Stomach (tissue), 9 donors: ENCODE data around the gene NHLRC1. TPM values are rescaled to one million over a fixed set of nuclear protein-coding genes. Genes with fewer than 3 reads are reported as not detected.

ENCODE experiments used
- DNase-seq, 2 donors: peaks; one replicate each; pipeline versions ENCODE4 v3.0.0 to v3.0.0-alpha.2; 2013 to 2019
- H3K27ac ChIP-seq, 5 donors: fragments of 200-600 bp in 4 of 5; sonication (generic) in 4 of 5; one replicate each; pipeline ENCODE4 v1.5.1; 2013 to 2019; ENCODE audit warnings: mild to moderate bottlenecking in 1 of 5, moderate library complexity in 1 of 5
- H3K27me3 ChIP-seq, 3 donors: fragments of 200-600 bp; sonication (generic); one replicate each; pipeline ENCODE4 v1.5.1; 2017 to 2019; ENCODE audit warnings: mixed run types in 1 of 3
- H3K36me3 ChIP-seq, 4 donors: fragments of 200-600 bp; sonication (generic); 1 replicate in 3 of 4; 2 replicates in 1 of 4; pipeline ENCODE4 v1.5.1; 2016 to 2019
- H3K4me1 ChIP-seq, 4 donors: fragments of 200-600 bp; sonication (generic); one replicate each; pipeline ENCODE4 v1.5.1; 2016 to 2019
- H3K4me3 ChIP-seq, 4 donors: fragments of 200-600 bp; sonication (generic) in 3 of 4; one replicate each; pipeline ENCODE4 v1.5.1; 2016 to 2019; ENCODE audit warnings: mild to moderate bottlenecking in 1 of 4
- H3K9me3 ChIP-seq, 4 donors: fragments of 200-600 bp; sonication (generic); one replicate each; pipeline ENCODE4 v1.5.1; 2016 to 2019
- EP300 ChIP-seq: sonication (generic); formaldehyde crosslinking; IDR thresholded peaks from one replicate; pipeline ENCODE4 v1.6.1; 2017; ENCODE audit warnings: antibody characterized with exemption
- POLR2A ChIP-seq, 4 donors: fragments of 450-650 bp; IDR thresholded peaks; one replicate each; pipeline ENCODE4 v1.6.1; 2016; ENCODE audit warnings: antibody characterized with exemption in 4 of 4, control low read depth in 2 of 4, mild to moderate bottlenecking in 1 of 4, moderate library complexity in 1 of 4
- POLR2AphosphoS5 ChIP-seq, 3 donors: sonication (generic); formaldehyde crosslinking; IDR thresholded peaks; one replicate each; pipeline ENCODE4 v1.6.1; 2016; ENCODE audit warnings: antibody characterized with exemption in 3 of 3
- WGBS, 5 donors: extraction: QIAGEN DNeasy Blood & Tissue Kit in 3 of 5; methylation state at CpG; one replicate each; pipeline versions ENCODE4 v1.1.5 to v1.1.7; 2013 to 2018; 5-methylcytosine and 5-hydroxymethylcytosine counted together
- intact Hi-C: fragments of 100-400 bp; cut with DNase I; formaldehyde crosslinking; loops from one replicate; pipeline ENCODE4 v1.15.1; 2023; ENCODE audit warnings: low total_unique reads
- polyA plus RNA-seq, 3 donors: library from polyadenylated mRNA; stranded (reverse); fragments of 200-250 nt; gene quantifications; one replicate each; pipeline ENCODE4 v1.2.3, GENCODE V29; 2013
- total RNA-seq, 5 donors: library from RNA; depleted of rRNA; stranded (reverse); fragments of >200 nt; gene quantifications; one replicate each; pipeline versions ENCODE4 v1.1.0 to v1.2.3, GENCODE V29; 2014 to 2016
- TF ChIP-seq, protein P1 (sequence below), 7 experiments: fragments of 450-650 bp in 4 of 7; fragments of 200-600 bp in 3 of 7; sonication (generic) in 3 of 7; IDR thresholded peaks; one replicate each; pipeline ENCODE4 v1.5.1; 2016 to 2019; ENCODE audit warnings: antibody characterized with exemption in 7 of 7, control low read depth in 2 of 7, mild to moderate bottlenecking in 1 of 7
- donor health status: healthy with polysubstance abuse.
- donor health status: Bipolar disorder and iron deficiency.
- donor health status: healthy.

The NHLRC1 gene
- total and polyA plus RNA-seq, 8 donors = 0.50 to 1.8 (median 1.1) TPM; not detected in 3

- DNase-seq = no peak
- 66 to 81% (median 77%) methylated on average over 1 of the region's 1 CpG for WGBS, 5 donors
- TF ChIP-seq, protein P1, sequence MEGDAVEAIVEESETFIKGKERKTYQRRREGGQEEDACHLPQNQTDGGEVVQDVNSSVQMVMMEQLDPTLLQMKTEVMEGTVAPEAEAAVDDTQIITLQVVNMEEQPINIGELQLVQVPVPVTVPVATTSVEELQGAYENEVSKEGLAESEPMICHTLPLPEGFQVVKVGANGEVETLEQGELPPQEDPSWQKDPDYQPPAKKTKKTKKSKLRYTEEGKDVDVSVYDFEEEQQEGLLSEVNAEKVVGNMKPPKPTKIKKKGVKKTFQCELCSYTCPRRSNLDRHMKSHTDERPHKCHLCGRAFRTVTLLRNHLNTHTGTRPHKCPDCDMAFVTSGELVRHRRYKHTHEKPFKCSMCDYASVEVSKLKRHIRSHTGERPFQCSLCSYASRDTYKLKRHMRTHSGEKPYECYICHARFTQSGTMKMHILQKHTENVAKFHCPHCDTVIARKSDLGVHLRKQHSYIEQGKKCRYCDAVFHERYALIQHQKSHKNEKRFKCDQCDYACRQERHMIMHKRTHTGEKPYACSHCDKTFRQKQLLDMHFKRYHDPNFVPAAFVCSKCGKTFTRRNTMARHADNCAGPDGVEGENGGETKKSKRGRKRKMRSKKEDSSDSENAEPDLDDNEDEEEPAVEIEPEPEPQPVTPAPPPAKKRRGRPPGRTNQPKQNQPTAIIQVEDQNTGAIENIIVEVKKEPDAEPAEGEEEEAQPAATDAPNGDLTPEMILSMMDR (IDR thresholded peaks at IDR 0.05) = no peak
- TF ChIP-seq EP300 (no peak), POLR2A (IDR thresholded peaks at IDR 0.05) (no peak), POLR2AphosphoS5 (IDR thresholded peaks at IDR 0.05) (no peak)
These were observed 32.1 kb downstream of the NHLRC1 start for GRCh38 chr6:18090349-18090786.

DNA sequence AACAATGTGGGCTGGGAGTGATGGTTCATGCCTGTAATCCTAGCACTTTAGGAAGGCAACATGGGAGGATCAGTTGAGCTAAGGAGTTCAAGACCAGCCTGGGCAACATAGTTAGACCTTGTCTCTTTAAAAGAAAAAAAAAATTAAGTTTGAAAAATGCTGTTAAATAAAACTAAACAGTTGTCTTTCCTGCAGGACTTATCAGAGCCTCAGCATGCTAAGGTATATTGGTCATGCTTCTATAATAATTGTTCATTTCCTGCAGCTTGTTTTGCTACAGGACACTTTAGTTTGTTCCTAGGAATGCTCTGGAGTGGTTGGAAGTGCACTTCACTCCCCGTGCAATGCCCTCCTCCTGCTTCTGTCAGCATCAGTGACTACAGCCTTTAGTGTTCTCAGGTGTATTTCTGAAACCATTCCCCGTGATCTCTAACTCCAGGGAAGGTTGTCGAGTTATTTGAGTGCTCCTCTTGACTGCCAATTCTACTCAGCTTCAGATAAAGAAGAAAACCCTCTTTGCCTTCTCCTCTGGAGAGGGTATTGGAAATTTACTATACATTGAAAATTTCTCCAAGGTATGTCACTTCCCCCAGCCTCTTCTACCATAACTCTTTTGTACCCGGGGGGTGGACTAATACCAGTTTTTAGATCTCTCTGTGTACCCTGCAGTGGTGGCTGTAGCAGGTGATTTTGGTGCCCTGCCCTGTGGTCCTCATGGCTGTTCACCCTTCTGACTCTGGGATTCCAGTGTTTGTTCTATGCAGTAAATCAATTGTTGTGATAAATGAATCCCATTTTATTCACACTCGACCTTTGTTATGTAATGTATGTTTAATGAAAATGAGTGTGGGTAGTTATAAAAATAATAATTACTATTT, 33.8 kb downstream of the NHLRC1 start:
- no peak for TF ChIP-seq POLR2AphosphoS5 (IDR thresholded peaks at IDR 0.05)
- TF ChIP-seq EP300 = no peak
- TF ChIP-seq, protein P1 (IDR thresholded peaks at IDR 0.05) = no peak
- TF ChIP-seq POLR2A (IDR thresholded peaks at IDR 0.05) = no peak
- Histone ChIP-seq H3K4me3 (no peak overlapping the region), H3K27ac (no peak overlapping the region), H3K4me1 (no peaks in the 10 kb centered on the region), H3K9me3 (peaks cover 0 to 15% (median 12%) of the 10 kb centered on the region in 4 donors), H3K27me3 (no peaks in the 10 kb centered on the region), H3K36me3 (no peaks in the 10 kb centered on the region)
- WGBS, 5 donors = 69 to 87% (median 84%) methylated on average over 5 of the region's 5 CpGs
- no peak for DNase-seq
- intact Hi-C loops = no loop called here

More at GRCh38 chr6:18090349-18090786, 32.1 kb downstream of the NHLRC1 start:
- H3K36me3 ChIP-seq = no peaks in the 10 kb centered on the region
- intact Hi-C loops = no loop called here
- H3K27ac ChIP-seq = no peak overlapping the region
- H3K4me3 ChIP-seq = no peak overlapping the region
- peaks cover 0 to 15% (median 12%) of the 10 kb centered on the region in 4 donors for H3K9me3 ChIP-seq
- no peaks in the 10 kb centered on the region for H3K4me1 ChIP-seq
- no peaks in the 10 kb centered on the region for H3K27me3 ChIP-seq

DNA sequence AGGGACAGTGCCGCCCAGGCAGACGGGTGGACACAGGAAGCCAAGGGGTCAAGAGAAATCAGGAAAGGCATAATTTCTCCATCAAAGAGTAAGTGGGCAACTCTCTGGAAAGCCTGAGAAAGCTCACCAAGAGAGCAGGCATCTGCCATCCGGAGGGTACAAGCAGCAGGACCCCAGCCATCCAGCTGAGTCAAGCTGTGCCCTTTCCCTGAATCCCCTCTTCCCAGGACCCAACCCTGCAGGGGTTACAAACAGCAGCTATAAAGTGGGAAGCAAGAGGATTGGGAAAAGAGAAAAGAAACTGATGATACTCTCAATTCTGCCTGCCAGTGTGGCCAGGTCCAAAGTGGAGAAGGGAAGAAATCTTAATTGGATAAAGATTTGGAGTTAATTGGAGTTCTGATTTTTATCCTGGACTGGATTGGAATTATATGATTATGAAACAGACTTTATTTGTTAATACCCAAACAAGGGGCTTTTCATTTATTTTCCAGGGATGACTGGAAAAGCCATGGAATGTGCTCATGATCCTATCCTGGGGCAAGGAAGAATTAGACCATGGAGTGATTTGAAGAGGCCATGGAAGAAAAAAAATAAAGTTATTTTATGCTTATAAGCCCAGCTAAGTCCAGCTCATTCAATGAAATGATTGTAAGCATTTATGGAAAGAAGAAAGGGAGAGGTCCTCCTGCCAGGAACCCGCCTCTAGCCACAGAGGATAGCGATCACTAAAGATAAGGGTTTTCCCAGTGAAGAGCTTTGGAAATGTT, 34.9 kb downstream of the NHLRC1 start:
- Histone ChIP-seq H3K27me3 (no peaks in the 10 kb centered on the region), H3K9me3 (peaks cover 0 to 15% (median 12%) of the 10 kb centered on the region in 4 donors), H3K36me3 (no peaks in the 10 kb centered on the region), H3K4me3 (no peak overlapping the region), H3K4me1 (no peaks in the 10 kb centered on the region), H3K27ac (no peak overlapping the region)
- WGBS, 5 donors = 76 to 87% (median 81%) methylated on average over 5 of the region's 5 CpGs
- intact Hi-C loops = no loop called here
- TF ChIP-seq EP300 (no peak), POLR2A (IDR thresholded peaks at IDR 0.05) (no peak), POLR2AphosphoS5 (IDR thresholded peaks at IDR 0.05) (no peak)
- TF ChIP-seq, protein P1 (IDR thresholded peaks at IDR 0.05) = no peak
- no peak for DNase-seq

GRCh38 chr6:18081025-18081668, 41.3 kb downstream of the NHLRC1 start:
- Histone ChIP-seq H3K36me3 (no peaks in the 10 kb centered on the region), H3K4me3 (no peak overlapping the region), H3K27me3 (no peaks in the 10 kb centered on the region), H3K27ac (no peak overlapping the region), H3K4me1 (no peaks in the 10 kb centered on the region), H3K9me3 (no peaks in the 10 kb centered on the region)
- intact Hi-C loops = no loop called here
- TF ChIP-seq POLR2AphosphoS5 (IDR thresholded peaks at IDR 0.05) = no peak
- WGBS, 5 donors = 79 to 87% (median 86%) methylated on average over 11 of the region's 11 CpGs
- no peak for DNase-seq
